ENCODE measurements around the gene CHCHD6.

The CHCHD6 gene

GRCh38 chr3:126963261-126964190 lies 259.5 kb downstream of the CHCHD6 start:
- Histone ChIP-seq H3K4me3 (ENCODE audit: low read length) (no peak overlapping the region), H3K27me3 (ENCODE audit: control insufficient read depth, insufficient read depth, low read length) (no peaks in the 10 kb centered on the region), H3K9ac (ENCODE audit: low read length) (no peak overlapping the region), H3K36me3 (ENCODE audit: control insufficient read depth, low read depth, low read length) (no peaks in the 10 kb centered on the region), H3K27ac (ENCODE audit: low read length) (no peak overlapping the region), H3K4me1 (ENCODE audit: control insufficient read depth, low read depth, low read length) (peaks cover 10% of the 10 kb centered on the region), H3K9me3 (ENCODE audit: control insufficient read depth, low read depth, low read length) (no peaks in the 10 kb centered on the region)

- Histone ChIP-seq H3K4me3 (ENCODE audit: low read length) (no peak overlapping the region), H3K36me3 (ENCODE audit: control insufficient read depth, low read depth, low read length) (no peaks in the 10 kb centered on the region)
These were observed 260.2 kb downstream of the CHCHD6 start for GRCh38 chr3:126964261-126964660.

GRCh38 chr3:126964950-126965349 lies 260.9 kb downstream of the CHCHD6 start:
- H3K27ac ChIP-seq (ENCODE audit: low read length) = no peak overlapping the region
- peaks cover 6% of the 10 kb centered on the region for H3K4me1 ChIP-seq (ENCODE audit: control insufficient read depth, low read depth, low read length)
- no peak overlapping the region for H3K4me3 ChIP-seq (ENCODE audit: low read length)
- H3K36me3 ChIP-seq (ENCODE audit: control insufficient read depth, low read depth, low read length) = no peaks in the 10 kb centered on the region
- no peaks in the 10 kb centered on the region for H3K27me3 ChIP-seq (ENCODE audit: control insufficient read depth, insufficient read depth, low read length)
- no peak overlapping the region for H3K9ac ChIP-seq (ENCODE audit: low read length)
- H3K9me3 ChIP-seq (ENCODE audit: control insufficient read depth, low read depth, low read length) = no peaks in the 10 kb centered on the region

More at GRCh38 chr3:126964261-126964660, 260.2 kb downstream of the CHCHD6 start:
- Histone ChIP-seq H3K27ac (ENCODE audit: low read length) (no peak overlapping the region), H3K9ac (ENCODE audit: low read length) (no peak overlapping the region), H3K4me1 (ENCODE audit: control insufficient read depth, low read depth, low read length) (peaks cover 10% of the 10 kb centered on the region), H3K9me3 (ENCODE audit: control insufficient read depth, low read depth, low read length) (no peaks in the 10 kb centered on the region), H3K27me3 (ENCODE audit: control insufficient read depth, insufficient read depth, low read length) (no peaks in the 10 kb centered on the region)

GRCh38 chr3:126965526-126966080 lies 261.6 kb downstream of the CHCHD6 start:
- Histone ChIP-seq H3K4me1 (ENCODE audit: control insufficient read depth, low read depth, low read length) (no peaks in the 10 kb centered on the region), H3K27me3 (ENCODE audit: control insufficient read depth, insufficient read depth, low read length) (no peaks in the 10 kb centered on the region), H3K9me3 (ENCODE audit: control insufficient read depth, low read depth, low read length) (no peaks in the 10 kb centered on the region), H3K9ac (ENCODE audit: low read length) (no peak overlapping the region), H3K36me3 (ENCODE audit: control insufficient read depth, low read depth, low read length) (no peaks in the 10 kb centered on the region), H3K27ac (ENCODE audit: low read length) (no peak overlapping the region), H3K4me3 (ENCODE audit: low read length) (no peak overlapping the region)

GRCh38 chr3:126967386-126967785 lies 263.3 kb downstream of the CHCHD6 start:
- no peak overlapping the region for H3K4me3 ChIP-seq (ENCODE audit: low read length)
- H3K27ac ChIP-seq (ENCODE audit: low read length) = no peak overlapping the region
- H3K9ac ChIP-seq (ENCODE audit: low read length) = no peak overlapping the region
- H3K9me3 ChIP-seq (ENCODE audit: control insufficient read depth, low read depth, low read length) = no peaks in the 10 kb centered on the region
- no peaks in the 10 kb centered on the region for H3K4me1 ChIP-seq (ENCODE audit: control insufficient read depth, low read depth, low read length)
- H3K27me3 ChIP-seq (ENCODE audit: control insufficient read depth, insufficient read depth, low read length) = no peaks in the 10 kb centered on the region
- no peaks in the 10 kb centered on the region for H3K36me3 ChIP-seq (ENCODE audit: control insufficient read depth, low read depth, low read length)

GRCh38 chr3:126968391-126969390 lies 264.7 kb downstream of the CHCHD6 start:
- no peak overlapping the region for H3K9ac ChIP-seq (ENCODE audit: low read length)
- no peaks in the 10 kb centered on the region for H3K9me3 ChIP-seq (ENCODE audit: control insufficient read depth, low read depth, low read length)
- H3K4me1 ChIP-seq (ENCODE audit: control insufficient read depth, low read depth, low read length) = no peaks in the 10 kb centered on the region
- H3K4me3 ChIP-seq (ENCODE audit: low read length) = no peak overlapping the region
- H3K27ac ChIP-seq (ENCODE audit: low read length) = no peak overlapping the region
- H3K27me3 ChIP-seq (ENCODE audit: control insufficient read depth, insufficient read depth, low read length) = no peaks in the 10 kb centered on the region
- H3K36me3 ChIP-seq (ENCODE audit: control insufficient read depth, low read depth, low read length) = no peaks in the 10 kb centered on the region

- no peaks in the 10 kb centered on the region for H3K4me1 ChIP-seq (ENCODE audit: control insufficient read depth, low read depth, low read length)
- peaks cover 1% of the 10 kb centered on the region for H3K9me3 ChIP-seq (ENCODE audit: control insufficient read depth, low read depth, low read length)
- no peaks in the 10 kb centered on the region for H3K36me3 ChIP-seq (ENCODE audit: control insufficient read depth, low read depth, low read length)
- H3K27ac ChIP-seq (ENCODE audit: low read length) = no peak overlapping the region
- H3K27me3 ChIP-seq (ENCODE audit: control insufficient read depth, insufficient read depth, low read length) = no peaks in the 10 kb centered on the region
- H3K4me3 ChIP-seq (ENCODE audit: low read length) = no peak overlapping the region
- no peak overlapping the region for H3K9ac ChIP-seq (ENCODE audit: low read length)
These were observed 265.5 kb downstream of the CHCHD6 start for GRCh38 chr3:126969586-126969985.

GRCh38 chr3:126970101-126970500 lies 266.1 kb downstream of the CHCHD6 start:
- Histone ChIP-seq H3K9ac (ENCODE audit: low read length) (no peak overlapping the region), H3K4me3 (ENCODE audit: low read length) (no peak overlapping the region), H3K4me1 (ENCODE audit: control insufficient read depth, low read depth, low read length) (no peaks in the 10 kb centered on the region), H3K36me3 (ENCODE audit: control insufficient read depth, low read depth, low read length) (no peaks in the 10 kb centered on the region), H3K27ac (ENCODE audit: low read length) (no peak overlapping the region), H3K27me3 (ENCODE audit: control insufficient read depth, insufficient read depth, low read length) (no peaks in the 10 kb centered on the region), H3K9me3 (ENCODE audit: control insufficient read depth, low read depth, low read length) (peaks cover 6% of the 10 kb centered on the region)

- Histone ChIP-seq H3K36me3 (ENCODE audit: control insufficient read depth, low read depth, low read length) (no peaks in the 10 kb centered on the region), H3K4me1 (ENCODE audit: control insufficient read depth, low read depth, low read length) (no peaks in the 10 kb centered on the region), H3K9ac (ENCODE audit: low read length) (no peak overlapping the region), H3K9me3 (ENCODE audit: control insufficient read depth, low read depth, low read length) (peaks cover 7% of the 10 kb centered on the region), H3K27me3 (ENCODE audit: control insufficient read depth, insufficient read depth, low read length) (no peaks in the 10 kb centered on the region), H3K4me3 (ENCODE audit: low read length) (no peak overlapping the region), H3K27ac (ENCODE audit: low read length) (no peak overlapping the region)
These were observed 266.9 kb downstream of the CHCHD6 start for GRCh38 chr3:126970921-126971320.

- no peak overlapping the region for H3K9ac ChIP-seq (ENCODE audit: low read length)
- H3K27ac ChIP-seq (ENCODE audit: low read length) = no peak overlapping the region
- H3K4me3 ChIP-seq (ENCODE audit: low read length) = no peak overlapping the region
- H3K27me3 ChIP-seq (ENCODE audit: control insufficient read depth, insufficient read depth, low read length) = no peaks in the 10 kb centered on the region
- H3K36me3 ChIP-seq (ENCODE audit: control insufficient read depth, low read depth, low read length) = no peaks in the 10 kb centered on the region
- no peaks in the 10 kb centered on the region for H3K4me1 ChIP-seq (ENCODE audit: control insufficient read depth, low read depth, low read length)
- H3K9me3 ChIP-seq (ENCODE audit: control insufficient read depth, low read depth, low read length) = peaks cover 7% of the 10 kb centered on the region
These were observed 267.9 kb downstream of the CHCHD6 start for GRCh38 chr3:126971891-126972351.

GRCh38 chr3:126972866-126973265 lies 268.8 kb downstream of the CHCHD6 start:
- no peak overlapping the region for H3K27ac ChIP-seq (ENCODE audit: low read length)

More at GRCh38 chr3:126972866-126973265, 268.8 kb downstream of the CHCHD6 start:
- Histone ChIP-seq H3K4me1 (ENCODE audit: control insufficient read depth, low read depth, low read length) (no peaks in the 10 kb centered on the region), H3K36me3 (ENCODE audit: control insufficient read depth, low read depth, low read length) (no peaks in the 10 kb centered on the region), H3K9ac (ENCODE audit: low read length) (no peak overlapping the region), H3K4me3 (ENCODE audit: low read length) (no peak overlapping the region), H3K9me3 (ENCODE audit: control insufficient read depth, low read depth, low read length) (peaks cover 7% of the 10 kb centered on the region), H3K27me3 (ENCODE audit: control insufficient read depth, insufficient read depth, low read length) (no peaks in the 10 kb centered on the region)
